Astrocyte (in vitro differentiated cells and primary cell): ENCODE data around the gene MRPL42. TPM values are rescaled to one million over a fixed set of nuclear protein-coding genes. Genes with fewer than 3 reads are reported as not detected.
A peak's percentile ranks its signal among the peaks of the same experiment; 100 is the strongest.

ENCODE experiments used
- DNase-seq: peaks from one replicate; pipeline ENCODE4 v3.0.0-alpha.2; 2010; ENCODE audit warnings: low read depth
- FAIRE-seq: peaks from 2 replicates; lab custom pipeline; 2011; peaks lifted over from hg19 to GRCh38; lab: Jason Lieb, UNC
- H2AFZ ChIP-seq: 2 replicates; pipeline ENCODE4 v1.6.0; 2012; ENCODE audit warnings: low read depth, low read length, inconsistent platforms
- H3K27ac ChIP-seq: 2 replicates; pipeline ENCODE4 v1.5.1; 2011; ENCODE audit warnings: low read depth, low read length, inconsistent platforms
- H3K27me3 ChIP-seq: 2 replicates; pipeline ENCODE4 v1.6.0; 2011; ENCODE audit warnings: low read length, inconsistent platforms; ENCODE audit not compliant: insufficient read depth
- H3K36me3 ChIP-seq: 2 replicates; pipeline ENCODE4 v1.5.1; 2011; ENCODE audit warnings: low read length, inconsistent platforms; ENCODE audit not compliant: insufficient read depth
- H3K4me1 ChIP-seq: 2 replicates; pipeline ENCODE4 v1.5.1; 2011; ENCODE audit warnings: low read length, inconsistent platforms; ENCODE audit not compliant: insufficient read depth
- H3K4me2 ChIP-seq: 2 replicates; pipeline ENCODE4 v1.6.0; 2012; ENCODE audit warnings: low read length, inconsistent platforms
- H3K4me3 ChIP-seq: 2 replicates; pipeline ENCODE4 v1.5.1; 2011; ENCODE audit warnings: low read depth, mild to moderate bottlenecking, low read length, inconsistent platforms; ENCODE audit not compliant: insufficient read depth
- H3K79me2 ChIP-seq: 2 replicates; pipeline ENCODE4 v1.6.0; 2012; ENCODE audit warnings: mild to moderate bottlenecking, low read length, inconsistent platforms; ENCODE audit not compliant: insufficient read depth
- H3K9ac ChIP-seq: 2 replicates; pipeline ENCODE4 v1.6.0; 2012; ENCODE audit warnings: mild to moderate bottlenecking, low read length, inconsistent platforms
- H3K9me3 ChIP-seq: 2 replicates; pipeline ENCODE4 v1.5.1; 2012; ENCODE audit warnings: low read depth, mild to moderate bottlenecking, low read length, inconsistent platforms; ENCODE audit not compliant: insufficient read depth
- H4K20me1 ChIP-seq: 2 replicates; pipeline ENCODE4 v1.6.0; 2012; ENCODE audit warnings: low read length, inconsistent platforms; ENCODE audit not compliant: insufficient read depth
- H3K27ac Mint-ChIP-seq: one replicate; pipeline ENCODE4 v1.8.0; 2021; ENCODE audit warnings: mild to moderate bottlenecking, mixed read lengths; ENCODE audit not compliant: unreplicated experiment
- H3K27me3 Mint-ChIP-seq: one replicate; pipeline ENCODE4 v1.8.0; 2021; ENCODE audit warnings: low read depth, mixed read lengths; ENCODE audit not compliant: unreplicated experiment
- H3K36me3 Mint-ChIP-seq: one replicate; pipeline ENCODE4 v1.8.0; 2021; ENCODE audit warnings: low read depth, mixed read lengths; ENCODE audit not compliant: unreplicated experiment
- H3K4me1 Mint-ChIP-seq: one replicate; pipeline ENCODE4 v1.8.0; 2021; ENCODE audit warnings: low read depth, mixed read lengths; ENCODE audit not compliant: unreplicated experiment
- H3K4me3 Mint-ChIP-seq: one replicate; pipeline ENCODE4 v1.8.0; 2021; ENCODE audit warnings: mild to moderate bottlenecking, moderate library complexity, mixed read lengths; ENCODE audit not compliant: unreplicated experiment
- H3K9me3 Mint-ChIP-seq: one replicate; pipeline ENCODE4 v1.8.0; 2021; ENCODE audit warnings: mild to moderate bottlenecking, mixed read lengths; ENCODE audit not compliant: unreplicated experiment
- CTCF ChIP-seq: IDR thresholded peaks from 2 replicates; pipeline ENCODE4 v1.5.1; 2011; ENCODE audit warnings: low read depth, mild to moderate bottlenecking, inconsistent platforms, low read length, moderate library complexity; ENCODE audit not compliant: insufficient read depth
- EZH2 ChIP-seq: IDR thresholded peaks from 2 replicates; pipeline ENCODE4 v1.6.1; 2012; ENCODE audit warnings: mild to moderate bottlenecking, low read length, inconsistent platforms; ENCODE audit not compliant: insufficient read depth
- total RNA-seq: library from RNA; stranded (reverse); gene quantifications from 2 replicates; pipeline ENCODE4 v1.2.1, GENCODE V29; 2021

MRPL42 gene
- total RNA-seq, 1 donor from 2014 or later, result 65.6 TPM

GRCh38 chr12:93468008-93468371 is 676 bp downstream of the MRPL42 start:
- no peaks in the 10 kb centered on the region for H3K27me3 Mint-ChIP-seq
- FAIRE-seq (peak; percentile 26), DNase-seq (no peak)

GRCh38 chr12:93469386-93469785 is 2.1 kb downstream of the MRPL42 start:
- H3K36me3 Mint-ChIP-seq, result no peaks in the 10 kb centered on the region
- Histone ChIP-seq H3K4me1 (peaks cover 10% of the 10 kb centered on the region), H3K36me3 (peaks cover 13% of the 10 kb centered on the region), H3K4me3 (no peak overlapping the region), H3K79me2 (peaks cover 67% of the 10 kb centered on the region), H4K20me1 (peaks cover 15% of the 10 kb centered on the region), H3K9ac (no peak overlapping the region), H2AFZ (no peak overlapping the region), H3K27me3 (no peaks in the 10 kb centered on the region), H3K4me2 (peak overlapping the region; percentile 91), H3K9me3 (no peaks in the 10 kb centered on the region), H3K27ac (no peak overlapping the region)
- H3K27me3 Mint-ChIP-seq, result no peaks in the 10 kb centered on the region
- no peak for FAIRE-seq
- H3K4me1 Mint-ChIP-seq, result peaks cover 11% of the 10 kb centered on the region
- TF ChIP-seq CTCF (no peak), EZH2 (no peak)
- no peak overlapping the region for H3K27ac Mint-ChIP-seq
- peak overlapping the region; percentile 98 for H3K4me3 Mint-ChIP-seq
- DNase-seq, result no peak
- H3K9me3 Mint-ChIP-seq, result no peaks in the 10 kb centered on the region

More at GRCh38 chr12:93468008-93468371, 676 bp downstream of the MRPL42 start:
- Mint-ChIP-seq H3K27ac (peak overlapping the region; percentile 94), H3K9me3 (no peaks in the 10 kb centered on the region), H3K4me3 (peak overlapping the region; percentile 98), H3K36me3 (no peaks in the 10 kb centered on the region), H3K4me1 (peaks cover 11% of the 10 kb centered on the region)
- Histone ChIP-seq H3K79me2 (peaks cover 57% of the 10 kb centered on the region), H3K9me3 (no peaks in the 10 kb centered on the region), H3K27ac (peak overlapping the region; percentile 95), H3K36me3 (peaks cover 13% of the 10 kb centered on the region), H3K4me1 (peaks cover 10% of the 10 kb centered on the region), H3K27me3 (no peaks in the 10 kb centered on the region), H2AFZ (peak overlapping the region; percentile 98), H3K9ac (peak overlapping the region; percentile 95), H3K4me2 (peak overlapping the region; percentile 91), H4K20me1 (peaks cover 11% of the 10 kb centered on the region), H3K4me3 (peak overlapping the region; percentile 95)
- no peak for TF ChIP-seq CTCF
- no peak for TF ChIP-seq EZH2

- TF ChIP-seq CTCF (no peak), EZH2 (no peak)
- H3K36me3 Mint-ChIP-seq, result peaks cover 2% of the 10 kb centered on the region
- H3K27me3 Mint-ChIP-seq, result no peaks in the 10 kb centered on the region
- FAIRE-seq (no peak), DNase-seq (no peak)
- no peaks in the 10 kb centered on the region for H3K4me1 ChIP-seq
- no peaks in the 10 kb centered on the region for H3K9me3 ChIP-seq
- peaks cover 37% of the 10 kb centered on the region for H3K79me2 ChIP-seq
- no peak overlapping the region for H3K27ac Mint-ChIP-seq
- H2AFZ ChIP-seq, result no peak overlapping the region
- H3K27ac ChIP-seq, result no peak overlapping the region
- no peaks in the 10 kb centered on the region for H3K27me3 ChIP-seq
- no peaks in the 10 kb centered on the region for H3K9me3 Mint-ChIP-seq
- H3K9ac ChIP-seq, result no peak overlapping the region
- H3K4me1 Mint-ChIP-seq, result no peaks in the 10 kb centered on the region
- peaks cover 31% of the 10 kb centered on the region for H3K36me3 ChIP-seq
- no peak overlapping the region for H3K4me2 ChIP-seq
- H3K4me3 Mint-ChIP-seq, result no peak overlapping the region
- H4K20me1 ChIP-seq, result peaks cover 20% of the 10 kb centered on the region
- no peak overlapping the region for H3K4me3 ChIP-seq
These were observed 9.2 kb downstream of the MRPL42 start for GRCh38 chr12:93476555-93476954.
